GM18867 (cell line): Measurements from ENCODE around the gene BAG5.
"Not testable (repeated sequence)": the region's sequence is repeated elsewhere in the genome, so short reads cannot be mapped to it uniquely, and the experiment has no call there.

Experiments
- ATAC-seq: cut with Tn5 transposase; IDR thresholded peaks from one replicate; pipeline ENCODE4 v1.9.1; 2021; ENCODE audit warnings: mild to moderate bottlenecking, moderate library complexity; ENCODE audit not compliant: unreplicated experiment

The BAG5 gene

GRCh38 chr14:103562429-103563225, at the start of gene BAG5, which contains the start of gene COA8:
TSS of gene BAG5 (minus strand) at chr14:103562657. CDS start at chr14:103561164, 1,493 bp downstream.
TSS of gene COA8 (plus strand) at chr14:103562960. CDS start at chr14:103563002, 42 bp downstream.
- peak; percentile 69 for ATAC-seq

GRCh38 chr14:103611215-103611614, 48.8 kb upstream of the BAG5 start:
- no peak for ATAC-seq

- not testable (repeated sequence) for ATAC-seq
These were observed 46.6 kb upstream of the BAG5 start for GRCh38 chr14:103609081-103609480.

GRCh38 chr14:103607822-103608221, 45.4 kb upstream of the BAG5 start:
- no peak for ATAC-seq

GRCh38 chr14:103606963-103607668, 44.7 kb upstream of the BAG5 start:
- ATAC-seq: peak; percentile 61

GRCh38 chr14:103604620-103605019, 42.2 kb upstream of the BAG5 start:
- no peak for ATAC-seq

GRCh38 chr14:103600503-103600902, 38.0 kb upstream of the BAG5 start:
- no peak for ATAC-seq

GRCh38 chr14:103597623-103598377, 35.3 kb upstream of the BAG5 start:
- no peak for ATAC-seq

- ATAC-seq: no peak
These were observed 31.8 kb upstream of the BAG5 start for GRCh38 chr14:103594265-103594664.

GRCh38 chr14:103593577-103593976, 31.1 kb upstream of the BAG5 start:
- ATAC-seq: peak; percentile 88

- no peak for ATAC-seq
These were observed 22.0 kb upstream of the BAG5 start for GRCh38 chr14:103584326-103584915.

GRCh38 chr14:103581954-103582703, 19.7 kb upstream of the BAG5 start:
- ATAC-seq: no peak

- no peak for ATAC-seq
These were observed 18.7 kb upstream of the BAG5 start for GRCh38 chr14:103581206-103581605.

GRCh38 chr14:103578401-103579075, 16.1 kb upstream of the BAG5 start:
- ATAC-seq: no peak

GRCh38 chr14:103576371-103577024, 14.0 kb upstream of the BAG5 start:
- ATAC-seq: no peak

GRCh38 chr14:103574707-103575285, 12.3 kb upstream of the BAG5 start:
- no peak for ATAC-seq

- no peak for ATAC-seq
These were observed 11.6 kb upstream of the BAG5 start for GRCh38 chr14:103574104-103574503.

- ATAC-seq: no peak
These were observed 7.0 kb upstream of the BAG5 start for GRCh38 chr14:103569408-103569807.

- ATAC-seq: no peak
These were observed 6.5 kb upstream of the BAG5 start for GRCh38 chr14:103568952-103569351.
